Embryonic facial prominence (tissue), 1 donor: ENCODE measurements around the gene SLC10A7.

Experiments
- DNase-seq: peaks from one replicate; pipeline ENCODE4 v3.0.0-alpha.2; 2016; ENCODE audit errors: extremely low spot score

SLC10A7 gene

DNA sequence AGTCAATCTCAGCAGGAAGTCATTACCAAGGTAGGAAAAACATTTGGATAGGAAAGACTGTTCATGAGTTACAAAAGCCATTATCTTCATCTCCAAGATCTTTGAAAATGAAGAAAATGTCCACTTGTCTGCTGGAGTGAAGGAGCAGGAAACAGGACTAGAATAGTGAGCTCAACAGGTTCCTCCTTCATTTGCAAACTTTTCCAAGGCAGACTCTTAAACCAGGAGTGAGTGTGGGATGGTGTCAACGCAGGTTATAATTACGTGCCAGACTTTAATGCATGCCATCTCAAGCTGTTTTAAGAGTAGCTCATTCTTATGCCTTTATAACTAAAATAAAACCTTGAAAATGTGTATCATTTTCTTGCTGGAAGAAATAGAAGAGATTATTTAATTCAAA, 310.9 kb downstream of the SLC10A7 start:
- no peak for DNase-seq

DNA sequence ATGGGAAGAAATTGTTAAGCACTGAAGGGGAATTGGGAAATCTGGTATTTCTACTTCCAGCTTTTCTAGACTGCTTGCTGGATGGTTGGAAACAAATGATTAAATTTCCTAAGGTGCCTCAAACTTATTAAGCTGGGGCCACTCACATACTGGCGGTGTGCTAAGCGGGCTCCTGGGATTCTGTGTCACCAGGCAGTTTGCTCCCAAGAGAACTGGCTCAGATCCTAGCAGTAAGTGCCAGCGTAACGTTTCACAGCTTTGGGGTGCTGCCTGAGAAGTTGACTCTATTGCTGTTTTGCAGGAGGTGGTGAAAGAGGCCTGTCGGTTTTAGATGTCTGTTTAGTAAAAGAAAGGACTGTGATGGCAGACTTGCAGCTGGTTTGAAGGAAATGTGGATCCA, 314.3 kb downstream of the SLC10A7 start:
- no peak for DNase-seq
